NCI-H510A (cell line): Measurements from ENCODE around the gene KNTC1.
"Not testable (repeated sequence)": the region's sequence is repeated elsewhere in the genome, so short reads cannot be mapped to it uniquely, and the experiment has no call there.

ENCODE experiments used
- DNase-seq: peaks from one replicate; lab custom pipeline; 2025; lab: John Stamatoyannopoulos, UW

KNTC1 gene

GRCh38 chr12:122558745-122559641 is 31.9 kb downstream of the KNTC1 start:
- DNase-seq, result no peak

DNA sequence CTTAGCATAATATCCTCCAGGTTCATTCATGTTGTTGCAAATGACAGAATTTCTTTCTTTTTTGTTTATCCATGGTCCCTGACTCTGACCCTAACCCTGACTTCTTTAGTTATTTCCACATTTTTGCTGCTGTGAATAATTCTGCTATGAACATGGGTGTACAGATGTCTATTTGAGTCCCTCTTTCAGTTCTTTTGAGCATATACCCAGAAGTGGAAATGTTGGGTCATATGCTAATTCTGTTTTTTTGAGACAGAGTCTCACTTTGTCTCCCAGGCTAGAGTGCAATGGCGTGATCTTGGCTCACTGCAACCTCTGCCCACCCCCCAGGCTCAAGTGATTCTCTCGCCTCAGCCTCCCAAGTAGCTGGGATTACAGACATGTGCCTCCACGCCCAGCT is 33.1 kb downstream of the KNTC1 start:
- no peak for DNase-seq

DNA sequence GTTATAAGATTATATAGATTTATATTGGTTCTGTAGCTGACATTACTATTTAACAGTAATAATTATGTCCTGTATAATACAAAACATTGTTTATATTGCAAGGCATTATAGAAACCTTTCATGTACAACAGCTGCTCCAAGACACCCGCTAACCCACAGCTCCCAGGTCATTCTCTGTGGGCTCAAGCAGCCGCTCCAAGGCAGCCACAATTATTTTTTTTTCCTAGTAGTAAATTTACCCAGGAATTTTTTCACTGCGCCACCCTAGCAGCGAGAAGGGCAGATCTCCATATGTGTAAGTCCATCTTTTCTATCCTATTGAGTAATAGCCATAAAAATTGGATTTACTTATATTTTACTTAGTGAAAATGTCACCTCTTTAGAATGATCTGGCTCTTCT is 36.3 kb downstream of the KNTC1 start:
- DNase-seq, result no peak

- DNase-seq, result not testable (repeated sequence)
Observed at GRCh38 chr12:122566816-122567215, 39.8 kb downstream of the KNTC1 start.

- no peak for DNase-seq
Observed at GRCh38 chr12:122569288-122569687, 42.2 kb downstream of the KNTC1 start.

GRCh38 chr12:122570006-122570405 is 43.0 kb downstream of the KNTC1 start:
- DNase-seq, result not testable (repeated sequence)

DNA sequence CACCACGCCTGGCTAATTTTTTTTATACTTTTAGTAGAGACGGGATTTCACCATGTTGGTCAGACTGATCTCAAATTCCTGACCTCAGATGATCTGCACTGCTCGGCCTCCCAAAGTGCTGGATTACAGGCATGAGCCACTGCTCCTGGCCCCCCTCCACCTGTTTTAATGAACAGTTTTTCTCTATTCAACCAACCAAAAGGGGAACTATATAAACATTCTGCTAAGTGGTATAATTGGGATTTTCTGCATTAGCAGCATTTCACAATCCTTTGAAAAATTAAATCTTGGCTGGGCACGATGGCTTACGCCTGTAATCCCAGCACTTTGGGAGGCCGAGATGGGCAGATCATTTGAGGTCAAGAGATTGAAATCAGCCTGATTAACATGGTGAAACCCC is 44.8 kb downstream of the KNTC1 start:
- DNase-seq, result no peak

- DNase-seq, result not testable (repeated sequence)
Observed at GRCh38 chr12:122583294-122583693, 56.2 kb downstream of the KNTC1 start.

DNA sequence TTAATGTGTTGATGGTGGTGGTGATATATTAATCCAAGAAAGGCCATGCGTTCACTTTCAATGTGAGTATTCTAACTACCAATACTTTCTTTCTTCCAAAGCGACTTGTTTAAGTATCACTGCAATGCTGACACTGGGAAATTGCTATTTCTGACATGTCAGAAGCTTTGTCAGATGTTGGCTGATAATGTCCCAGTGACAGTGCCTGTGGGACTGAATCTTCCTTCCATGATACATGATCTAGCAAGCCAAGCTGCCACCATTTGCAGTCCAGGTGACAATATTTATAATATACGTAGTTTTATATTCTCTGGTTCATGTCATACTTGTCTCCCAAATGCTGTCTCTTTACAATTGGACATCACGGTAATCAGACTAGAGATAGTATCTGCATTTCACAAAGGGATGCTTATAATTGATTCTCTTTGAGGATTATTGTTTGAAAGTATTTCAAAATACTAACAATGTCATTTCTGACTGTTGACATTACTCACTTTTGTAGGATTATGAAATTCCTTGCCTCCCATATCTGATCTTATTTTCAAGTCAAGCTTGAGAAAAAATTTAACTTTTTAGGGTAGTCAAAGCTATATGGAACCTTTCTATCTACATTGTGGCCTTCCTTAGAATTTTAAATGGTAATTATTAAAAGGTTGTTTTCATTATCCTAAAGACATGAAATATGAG is 57.3 kb downstream of the KNTC1 start:
- DNase-seq, result no peak

DNA sequence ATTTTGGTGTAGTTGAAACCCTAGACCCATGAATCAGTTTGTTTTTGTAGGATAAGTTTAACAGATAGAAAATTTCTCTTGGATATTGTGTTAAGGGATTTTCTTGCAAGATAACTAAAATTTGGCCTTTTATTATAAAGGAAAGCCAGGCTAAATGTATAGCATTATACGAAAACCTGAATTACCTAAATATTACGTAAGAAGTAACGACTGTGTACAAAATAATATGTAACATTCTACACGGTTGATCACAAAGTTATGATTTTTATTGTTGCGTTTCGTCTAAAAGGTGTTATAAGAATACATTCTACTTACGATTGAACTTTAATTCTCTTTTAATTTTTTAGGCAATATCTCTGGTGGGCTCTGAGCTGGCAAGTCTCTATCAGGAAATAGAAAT is 63.9 kb downstream of the KNTC1 start:
- no peak for DNase-seq

DNA sequence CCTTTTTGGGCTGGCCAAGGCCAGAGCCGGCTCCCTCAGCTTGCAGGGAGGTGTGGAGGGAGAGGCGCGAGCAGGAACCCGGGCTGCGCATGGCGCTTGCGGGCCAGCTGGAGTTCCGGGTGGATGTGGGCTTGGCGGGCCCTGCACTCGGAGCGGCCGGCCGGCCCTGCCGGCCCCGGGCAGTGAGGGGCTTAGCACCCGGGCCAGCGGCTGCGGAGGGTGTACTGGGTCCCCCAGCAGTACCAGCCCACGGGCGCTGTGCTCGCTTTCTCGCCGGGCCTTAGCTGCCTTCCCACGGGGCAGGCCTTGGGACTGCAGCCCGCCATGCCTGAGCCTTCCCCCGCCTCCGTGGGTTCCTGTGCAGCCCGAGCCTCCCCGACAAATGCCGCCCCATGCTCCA is 64.9 kb downstream of the KNTC1 start:
- not testable (repeated sequence) for DNase-seq

DNA sequence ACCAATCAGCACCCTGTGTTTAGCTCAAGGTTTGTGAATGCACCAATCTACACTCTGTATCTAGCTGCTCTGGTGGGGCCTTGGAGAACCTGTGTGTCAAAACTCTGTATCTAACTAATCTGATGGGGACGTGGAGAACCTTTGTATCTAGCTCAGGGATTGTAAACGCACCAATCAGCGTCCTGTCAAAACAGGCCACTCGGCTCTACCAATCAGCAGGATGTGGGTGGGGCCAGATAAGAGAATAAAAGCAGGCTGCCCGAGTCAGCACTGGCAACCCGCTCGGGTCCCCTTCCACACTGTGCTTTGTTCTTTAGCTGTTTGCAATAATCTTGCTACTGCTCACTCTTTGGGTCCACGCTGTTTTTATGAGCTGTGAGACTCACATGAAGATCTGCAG is 65.5 kb downstream of the KNTC1 start:
- DNase-seq, result not testable (repeated sequence)

- DNase-seq, result no peak
Observed at GRCh38 chr12:122593910-122594309, 66.9 kb downstream of the KNTC1 start.

DNA sequence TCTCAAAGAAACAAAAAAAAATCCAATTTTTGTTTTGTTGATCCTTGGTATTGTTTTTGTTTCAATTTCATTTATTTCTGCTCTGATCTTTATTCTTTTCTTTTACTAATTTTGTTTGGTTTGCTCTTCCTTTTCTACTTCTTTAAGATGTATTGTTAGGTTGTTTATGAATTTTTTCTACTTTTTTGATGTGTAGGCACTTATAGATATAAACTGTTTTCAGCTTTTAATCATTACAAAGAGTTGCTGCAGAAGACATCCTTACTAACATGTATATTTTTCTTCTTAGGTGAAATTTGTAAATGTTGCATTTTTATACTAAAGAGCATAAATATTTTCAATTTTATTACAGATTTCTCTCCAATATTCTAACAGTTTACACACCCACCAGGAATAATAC is 69.8 kb downstream of the KNTC1 start:
- DNase-seq, result no peak

DNA sequence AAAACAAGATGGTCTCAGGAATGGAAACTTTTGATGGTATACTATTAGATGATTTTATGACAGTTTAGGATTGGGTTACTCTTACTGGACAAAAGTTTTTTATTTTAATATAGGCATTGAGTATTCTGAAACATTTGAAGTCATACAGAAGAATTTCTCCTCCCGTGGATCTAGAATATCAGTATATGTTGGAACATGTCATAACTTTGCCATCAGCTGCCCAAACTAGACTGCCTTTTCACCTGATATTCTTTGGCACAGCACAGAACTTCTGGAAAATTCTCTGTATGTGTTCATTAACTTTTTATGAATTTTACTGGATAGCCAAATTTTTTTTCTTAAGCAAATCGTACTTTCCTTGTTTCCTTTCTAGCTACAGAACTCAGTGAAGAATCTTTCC is 75.4 kb downstream of the KNTC1 start:
- DNase-seq, result no peak

DNA sequence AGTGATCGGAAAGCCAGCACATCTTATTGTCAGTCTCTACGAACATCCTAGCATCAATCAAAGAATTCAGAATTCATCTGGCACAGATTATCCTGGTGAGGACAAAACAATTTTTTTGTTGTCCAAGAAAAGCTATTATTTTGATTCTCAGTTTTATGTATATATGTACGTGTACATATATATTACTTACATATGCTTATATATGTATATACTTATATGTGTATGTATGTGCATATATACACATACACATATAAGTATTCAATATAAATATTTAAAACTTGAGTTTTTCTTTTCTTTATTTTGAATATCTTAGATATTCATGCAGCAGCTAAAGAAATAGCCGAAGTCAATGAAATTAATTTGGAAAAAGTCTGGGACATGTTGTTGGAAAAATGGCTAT is 77.9 kb downstream of the KNTC1 start:
- no peak for DNase-seq

GRCh38 chr12:122609732-122610131 is 82.7 kb downstream of the KNTC1 start:
- no peak for DNase-seq

GRCh38 chr12:122610207-122610606 is 83.2 kb downstream of the KNTC1 start:
- no peak for DNase-seq

DNA sequence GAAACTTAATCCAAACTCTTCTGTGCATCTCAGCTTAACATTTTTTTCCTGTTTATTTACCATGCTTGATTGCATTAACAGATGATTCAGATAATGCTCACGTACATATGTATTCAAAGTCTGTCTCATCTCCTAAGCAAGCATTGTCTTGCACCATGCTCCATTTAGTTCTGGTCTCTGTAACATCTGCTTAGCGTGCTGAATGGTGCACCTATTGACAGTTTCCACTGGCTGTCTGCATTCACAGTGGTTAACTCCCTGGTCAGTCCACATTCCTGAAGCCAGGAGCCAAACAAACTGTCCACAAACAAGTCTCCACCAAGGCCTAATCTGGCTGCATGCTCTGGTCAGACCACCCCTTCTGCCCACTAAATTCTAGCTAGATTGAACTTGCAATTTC is 83.9 kb downstream of the KNTC1 start:
- no peak for DNase-seq

DNA sequence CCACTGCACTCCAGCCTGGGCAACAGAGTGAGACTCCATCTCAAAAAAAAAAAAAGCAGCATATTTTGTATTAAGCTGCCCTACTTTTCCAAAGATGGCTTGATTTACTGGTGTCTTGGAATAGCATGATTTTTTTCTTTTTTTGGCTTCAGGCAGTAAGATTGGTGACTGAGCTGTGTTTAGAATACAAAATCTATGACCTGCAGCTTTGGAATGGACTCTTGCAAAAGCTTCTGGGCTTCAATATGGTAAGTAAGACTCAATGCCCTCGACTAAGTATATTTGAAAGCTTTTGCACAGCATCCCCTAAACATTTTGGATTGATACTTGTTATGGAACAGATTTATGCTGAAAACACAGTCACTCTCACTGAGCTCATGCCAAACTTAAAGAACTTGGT is 87.8 kb downstream of the KNTC1 start:
- no peak for DNase-seq

- no peak for DNase-seq
Observed at GRCh38 chr12:122615780-122616179, 88.7 kb downstream of the KNTC1 start.

DNA sequence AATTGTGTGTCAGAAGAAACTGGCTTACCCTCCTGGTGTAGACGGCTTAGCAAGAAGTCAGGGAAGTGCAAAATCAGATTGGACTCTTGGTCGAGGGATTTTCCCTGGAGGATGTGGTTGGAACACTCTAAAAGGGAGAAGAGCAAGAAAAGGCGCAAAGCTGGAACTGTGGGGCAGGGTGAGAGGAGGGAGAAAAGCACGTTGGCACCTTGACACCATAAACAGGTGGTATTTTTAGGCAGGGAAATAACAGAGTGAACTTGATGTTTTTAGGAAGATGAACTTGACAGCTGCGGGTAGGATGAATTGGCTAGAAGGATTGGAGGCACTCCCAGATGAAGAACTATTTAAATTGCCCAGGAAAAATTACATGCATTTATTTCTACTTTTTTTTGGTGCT is 108.4 kb downstream of the KNTC1 start:
- DNase-seq, result no peak

- DNase-seq, result no peak
Observed at GRCh38 chr12:122643207-122643805, 116.3 kb downstream of the KNTC1 start.
